ENCODE results near the gene MB.

DNA sequence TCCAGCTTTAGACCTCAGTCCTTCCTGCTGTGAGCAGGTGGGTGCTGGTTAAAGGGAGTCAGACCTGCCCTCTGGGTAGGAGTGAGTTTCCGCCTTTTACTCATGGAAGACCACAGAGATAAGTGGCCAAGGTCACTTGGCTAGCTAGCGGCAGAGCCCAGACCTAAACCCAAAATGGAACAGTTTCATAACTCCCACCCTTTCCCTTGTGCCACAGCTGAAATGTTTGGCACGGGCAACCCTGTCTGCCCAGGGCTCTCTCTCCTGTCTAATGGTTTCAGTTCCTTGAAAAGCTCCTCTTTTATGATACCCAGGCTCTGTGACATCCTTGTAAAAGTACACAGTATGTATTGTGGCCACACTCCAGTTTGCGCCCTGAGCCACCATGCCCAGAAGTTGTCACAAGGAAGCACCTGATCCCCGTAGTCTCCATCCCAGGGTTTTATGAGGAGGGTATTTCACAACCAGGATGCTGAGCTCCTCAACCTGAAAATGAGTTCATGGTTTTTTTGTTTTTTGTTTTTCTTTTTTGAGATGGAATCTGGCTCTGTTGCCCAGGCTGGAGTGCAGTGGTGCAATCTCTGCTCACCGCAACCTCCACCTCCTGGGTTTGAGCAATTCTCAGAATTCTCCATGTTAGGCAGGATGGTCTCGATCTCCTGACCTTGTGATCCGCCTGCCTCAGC lies 5.1 kb downstream of the MB start:
- TF ChIP-seq POLR2A (IDR thresholded peaks at IDR 0.05): no peak
- TF ChIP-seq, protein P1, sequence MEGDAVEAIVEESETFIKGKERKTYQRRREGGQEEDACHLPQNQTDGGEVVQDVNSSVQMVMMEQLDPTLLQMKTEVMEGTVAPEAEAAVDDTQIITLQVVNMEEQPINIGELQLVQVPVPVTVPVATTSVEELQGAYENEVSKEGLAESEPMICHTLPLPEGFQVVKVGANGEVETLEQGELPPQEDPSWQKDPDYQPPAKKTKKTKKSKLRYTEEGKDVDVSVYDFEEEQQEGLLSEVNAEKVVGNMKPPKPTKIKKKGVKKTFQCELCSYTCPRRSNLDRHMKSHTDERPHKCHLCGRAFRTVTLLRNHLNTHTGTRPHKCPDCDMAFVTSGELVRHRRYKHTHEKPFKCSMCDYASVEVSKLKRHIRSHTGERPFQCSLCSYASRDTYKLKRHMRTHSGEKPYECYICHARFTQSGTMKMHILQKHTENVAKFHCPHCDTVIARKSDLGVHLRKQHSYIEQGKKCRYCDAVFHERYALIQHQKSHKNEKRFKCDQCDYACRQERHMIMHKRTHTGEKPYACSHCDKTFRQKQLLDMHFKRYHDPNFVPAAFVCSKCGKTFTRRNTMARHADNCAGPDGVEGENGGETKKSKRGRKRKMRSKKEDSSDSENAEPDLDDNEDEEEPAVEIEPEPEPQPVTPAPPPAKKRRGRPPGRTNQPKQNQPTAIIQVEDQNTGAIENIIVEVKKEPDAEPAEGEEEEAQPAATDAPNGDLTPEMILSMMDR (IDR thresholded peaks at IDR 0.05): no peak
- TF ChIP-seq EP300 (IDR thresholded peaks at IDR 0.05): no peak
